HG03571 (cell line): ENCODE data around the gene NOL9.

Experiments used
- ATAC-seq: cut with Tn5 transposase; IDR thresholded peaks from one replicate; pipeline ENCODE4 v1.9.1; 2021; ENCODE audit not compliant: unreplicated experiment

Gene NOL9

GRCh38 chr1:6526316-6526715, 28.0 kb downstream of the NOL9 start:
- ATAC-seq, result no peak

- no peak for ATAC-seq
Observed at GRCh38 chr1:6523566-6523965, 30.7 kb downstream of the NOL9 start.

DNA sequence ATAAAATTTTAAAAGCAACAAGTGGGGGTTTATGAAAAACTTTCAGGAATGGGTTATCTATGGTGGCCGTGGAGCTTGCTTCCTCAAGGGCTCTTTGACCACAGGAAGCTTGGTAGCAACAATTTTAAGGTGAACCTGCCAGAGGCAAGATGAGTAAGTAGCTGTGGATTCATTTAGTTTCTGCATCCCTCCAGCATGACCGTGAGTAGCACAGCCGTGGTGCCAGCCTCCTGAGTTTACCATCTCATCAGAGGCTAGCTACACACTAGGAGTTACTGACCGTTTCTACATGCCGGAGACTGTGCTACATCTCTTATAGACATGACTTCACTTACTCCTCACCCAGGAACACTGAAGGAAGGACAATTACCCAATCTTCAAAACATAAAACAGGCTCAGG, 32.8 kb downstream of the NOL9 start:
- ATAC-seq, result no peak

DNA sequence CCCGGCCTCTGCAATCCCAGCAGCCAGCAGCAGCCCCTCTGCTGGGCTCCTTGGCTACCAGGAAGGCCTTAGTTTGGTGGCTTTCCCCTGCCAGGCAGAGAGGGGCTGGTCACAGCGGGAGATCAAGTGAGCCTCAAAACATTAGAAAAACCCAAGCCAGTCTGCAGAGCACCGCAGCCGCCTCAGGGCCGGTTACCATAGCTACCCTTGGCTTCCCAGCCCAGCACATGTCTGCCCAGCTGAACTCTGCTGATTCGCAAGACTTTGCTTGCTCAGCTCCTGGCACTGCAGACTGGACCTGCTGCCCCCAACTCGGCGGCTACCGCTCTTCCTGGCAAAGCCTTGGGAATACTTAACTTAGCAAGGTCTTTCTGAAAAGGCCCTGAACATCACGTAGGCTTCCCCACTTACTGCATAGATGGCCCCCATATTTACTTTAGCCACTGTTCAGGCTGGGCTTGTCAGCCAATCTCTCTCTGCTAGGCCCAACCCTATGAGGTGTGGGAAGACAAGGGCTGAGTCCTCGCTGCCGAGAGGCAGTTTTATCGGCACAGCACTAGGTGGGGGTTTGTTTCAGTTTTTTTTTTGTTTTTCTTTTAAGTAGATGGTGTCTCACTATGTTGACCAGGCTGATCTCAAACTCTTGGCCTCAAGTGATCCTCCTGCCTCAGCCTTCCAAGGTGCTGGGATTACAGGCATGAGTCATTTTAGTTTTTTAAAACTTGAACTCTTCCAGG, 34.2 kb downstream of the NOL9 start:
- ATAC-seq, result no peak

GRCh38 chr1:6519491-6519934, 34.8 kb downstream of the NOL9 start:
- ATAC-seq, result no peak

- ATAC-seq, result no peak
Observed at GRCh38 chr1:6517435-6517851, 36.9 kb downstream of the NOL9 start.

DNA sequence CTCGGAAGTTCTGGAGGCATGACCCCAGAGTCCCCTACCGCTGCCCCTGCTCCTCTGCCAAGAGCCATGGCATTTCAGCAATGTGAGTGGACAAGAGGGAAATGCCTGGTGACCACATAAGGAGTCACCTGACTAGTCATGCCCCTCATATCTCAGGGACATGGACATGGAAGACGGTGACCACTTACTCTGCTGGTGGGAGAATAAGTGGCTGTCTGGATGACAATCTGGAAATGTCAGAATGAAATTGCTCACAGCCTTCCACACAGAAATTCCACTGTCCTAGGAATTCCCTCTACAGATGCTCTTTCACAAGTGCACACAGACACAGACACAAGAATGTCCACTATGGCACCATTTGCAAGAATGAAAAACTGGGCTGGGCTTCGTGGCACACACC, 38.5 kb downstream of the NOL9 start:
- ATAC-seq, result no peak

DNA sequence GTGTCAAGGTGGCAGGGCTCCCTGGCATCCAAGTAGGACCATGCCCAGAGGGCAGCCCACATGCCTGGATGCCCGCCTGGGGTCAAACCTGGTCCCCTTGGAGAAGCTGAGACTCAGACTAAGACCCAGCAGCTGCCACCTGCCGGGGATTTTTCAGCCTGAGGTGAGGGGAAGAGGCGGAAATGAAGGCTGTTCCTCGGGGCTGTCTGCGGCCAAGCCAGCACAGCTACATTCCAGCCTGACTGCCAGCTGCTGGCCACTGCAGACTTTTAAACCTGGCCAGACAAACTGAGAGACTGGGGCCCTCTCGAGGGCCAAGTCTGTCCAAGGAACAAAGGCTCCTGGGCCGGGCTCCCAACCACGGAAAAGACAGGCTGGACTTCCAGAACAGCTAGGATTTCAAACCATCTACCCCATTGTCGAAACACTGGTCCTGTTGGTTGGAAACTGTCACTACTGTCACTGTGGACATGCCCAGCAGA, 41.0 kb downstream of the NOL9 start:
- ATAC-seq, result no peak

GRCh38 chr1:6512908-6513280, 41.4 kb downstream of the NOL9 start:
- no peak for ATAC-seq

DNA sequence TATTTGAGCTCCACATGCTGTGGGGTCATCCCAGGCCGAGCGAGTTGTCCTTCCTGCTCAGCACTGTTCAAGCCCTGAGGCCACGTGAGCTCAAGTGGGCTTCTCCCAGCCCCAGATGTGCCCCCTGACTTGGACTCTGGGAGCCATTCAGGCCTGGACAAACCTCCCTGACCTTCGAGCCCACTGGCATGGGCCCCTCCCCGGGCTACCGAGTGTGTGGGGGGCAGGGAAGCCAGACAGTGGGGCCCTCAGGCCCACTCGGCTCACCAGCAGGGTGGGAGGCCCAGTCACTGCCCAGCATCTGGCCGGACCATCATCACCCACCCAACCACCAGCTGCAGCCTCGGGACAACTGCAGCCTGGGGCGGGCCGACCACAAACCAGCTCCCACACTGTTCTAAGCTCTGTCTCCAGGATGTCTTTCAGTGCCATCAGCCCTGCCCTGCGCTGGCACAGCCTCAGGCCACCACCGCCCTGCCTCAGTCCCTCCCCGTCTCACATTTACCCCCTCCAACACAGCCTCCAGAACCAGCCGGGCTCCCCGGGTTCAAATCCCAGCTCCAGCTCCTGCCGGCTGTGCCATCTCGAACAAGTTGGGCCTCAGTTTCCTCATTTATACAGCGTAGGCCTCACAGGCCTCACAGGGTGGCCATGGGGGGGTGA, 41.9 kb downstream of the NOL9 start:
- ATAC-seq, result no peak

DNA sequence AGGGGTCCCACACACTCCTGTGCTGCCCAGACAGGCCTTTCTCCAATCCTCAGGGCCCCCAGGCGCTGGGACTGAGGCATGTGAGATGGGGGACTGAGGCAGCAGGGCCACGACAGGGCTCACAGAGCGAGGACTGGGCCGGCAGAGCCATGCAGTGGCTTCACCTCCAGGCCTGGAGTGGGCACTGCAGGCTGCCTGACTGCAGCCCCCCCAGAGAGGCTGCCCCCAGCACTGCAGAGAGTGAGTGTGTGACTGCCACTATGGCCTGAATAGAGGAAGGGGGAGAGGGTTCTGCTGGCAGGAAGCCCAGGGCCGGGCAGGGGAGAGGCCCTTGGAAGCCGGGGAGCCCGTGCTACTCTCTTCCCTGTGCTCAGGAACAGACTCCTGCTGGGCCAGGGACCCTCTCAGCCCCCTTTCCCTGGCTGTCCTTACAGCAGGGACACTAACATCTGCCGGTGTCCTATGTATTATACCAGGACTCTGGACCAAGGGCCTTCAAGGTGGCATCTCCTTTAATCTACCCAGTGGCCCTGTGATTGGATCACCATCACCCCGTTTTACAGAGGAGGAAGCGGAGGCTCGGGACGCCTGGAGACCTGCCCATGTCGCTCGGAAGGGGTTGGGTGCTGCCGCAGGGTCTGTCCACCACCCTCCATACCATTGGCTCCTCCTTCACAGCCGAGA, 42.6 kb downstream of the NOL9 start:
- no peak for ATAC-seq

DNA sequence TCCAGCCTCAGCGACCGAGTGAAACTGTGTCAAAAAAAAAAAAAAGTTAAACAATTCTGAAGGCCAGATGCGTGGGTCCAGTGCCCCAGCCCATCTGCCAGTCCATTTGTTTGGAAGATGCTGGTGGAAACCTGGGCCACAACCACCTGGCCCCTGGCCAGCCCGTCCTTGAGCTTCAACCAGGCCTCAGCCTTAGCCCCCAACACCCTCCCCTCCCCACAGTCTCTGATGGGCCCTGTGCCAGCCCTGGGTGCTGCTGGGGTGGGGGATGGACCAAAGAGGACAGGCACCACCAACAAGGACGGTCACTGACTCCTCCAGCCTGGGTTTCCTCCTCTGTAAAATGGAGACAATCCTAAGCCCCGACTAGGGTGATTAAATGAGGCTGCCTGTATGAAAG, 43.3 kb downstream of the NOL9 start:
- no peak for ATAC-seq

DNA sequence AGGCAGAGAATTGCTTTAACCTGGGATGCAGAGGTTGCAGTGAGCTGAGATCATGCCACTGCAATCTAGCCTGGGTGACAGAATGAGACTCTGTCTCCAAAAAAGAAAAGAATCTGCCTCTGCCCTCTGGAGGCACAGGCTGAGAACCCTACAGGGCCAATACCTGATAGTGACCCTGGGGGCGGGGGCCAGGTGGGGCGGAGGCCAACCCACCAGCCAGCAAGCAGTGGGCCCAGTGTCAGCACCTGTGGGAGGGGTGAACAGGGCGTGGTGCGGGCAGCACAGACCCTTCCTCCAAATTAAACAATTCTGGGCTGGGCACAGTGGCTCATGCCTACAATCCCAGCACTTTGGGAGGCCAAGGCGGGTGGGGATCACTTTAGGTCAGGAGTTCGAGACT, 43.8 kb downstream of the NOL9 start:
- ATAC-seq, result no peak

DNA sequence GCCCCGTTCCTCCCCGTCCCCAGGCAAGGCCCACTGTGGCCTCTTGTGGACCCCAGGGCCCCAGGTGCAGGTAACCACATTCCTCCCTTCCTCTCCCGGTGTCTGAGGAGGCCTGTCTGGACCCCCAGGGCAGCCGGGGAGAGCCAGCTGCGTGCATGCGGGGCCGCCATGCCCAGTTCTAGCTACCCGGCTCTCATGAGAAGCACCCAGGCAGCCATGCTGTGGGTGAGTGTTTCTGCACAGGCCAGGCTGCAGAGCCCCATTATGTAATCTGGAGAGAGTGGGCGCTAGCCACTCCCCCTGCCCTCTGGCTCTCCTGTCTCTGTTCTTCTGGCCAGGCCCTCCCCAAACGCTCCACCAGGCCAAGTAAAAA, 44.4 kb downstream of the NOL9 start:
- ATAC-seq, result no peak

DNA sequence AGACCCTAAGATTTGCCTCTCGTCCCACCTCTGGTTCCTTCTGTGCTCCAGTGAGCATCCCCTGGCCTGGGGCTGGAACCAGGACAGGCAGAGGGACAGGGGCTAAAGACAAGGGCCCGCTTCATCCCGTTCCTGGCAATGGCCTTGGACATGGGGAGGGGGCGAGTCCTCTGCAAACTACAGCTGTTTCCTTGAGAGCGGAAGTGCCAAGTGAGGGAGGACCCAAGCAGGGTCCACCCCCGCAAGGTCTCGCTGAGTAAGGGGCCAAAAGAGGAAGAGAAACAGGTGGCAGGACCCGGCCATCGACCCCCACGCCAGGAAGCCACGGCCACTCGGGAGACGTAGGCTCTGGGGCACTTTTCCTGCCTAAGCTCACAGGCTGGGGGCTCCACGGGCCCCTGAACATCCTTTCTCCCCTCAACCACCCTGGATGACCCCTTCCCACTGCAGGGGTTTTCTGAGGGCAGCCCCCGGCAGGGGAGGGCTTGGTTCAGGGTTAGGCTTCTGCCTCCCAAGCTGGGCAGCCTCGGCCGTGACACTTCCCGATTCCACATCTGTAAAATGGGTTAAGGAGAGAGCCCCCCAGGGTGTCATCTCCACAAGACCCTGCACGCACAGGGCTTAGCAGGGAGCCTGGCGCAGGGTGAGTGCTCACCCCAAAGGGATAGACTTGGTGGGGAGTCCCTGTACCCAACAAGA, 44.9 kb downstream of the NOL9 start:
- no peak for ATAC-seq

- no peak for ATAC-seq
Observed at GRCh38 chr1:6508816-6509189, 45.5 kb downstream of the NOL9 start.

DNA sequence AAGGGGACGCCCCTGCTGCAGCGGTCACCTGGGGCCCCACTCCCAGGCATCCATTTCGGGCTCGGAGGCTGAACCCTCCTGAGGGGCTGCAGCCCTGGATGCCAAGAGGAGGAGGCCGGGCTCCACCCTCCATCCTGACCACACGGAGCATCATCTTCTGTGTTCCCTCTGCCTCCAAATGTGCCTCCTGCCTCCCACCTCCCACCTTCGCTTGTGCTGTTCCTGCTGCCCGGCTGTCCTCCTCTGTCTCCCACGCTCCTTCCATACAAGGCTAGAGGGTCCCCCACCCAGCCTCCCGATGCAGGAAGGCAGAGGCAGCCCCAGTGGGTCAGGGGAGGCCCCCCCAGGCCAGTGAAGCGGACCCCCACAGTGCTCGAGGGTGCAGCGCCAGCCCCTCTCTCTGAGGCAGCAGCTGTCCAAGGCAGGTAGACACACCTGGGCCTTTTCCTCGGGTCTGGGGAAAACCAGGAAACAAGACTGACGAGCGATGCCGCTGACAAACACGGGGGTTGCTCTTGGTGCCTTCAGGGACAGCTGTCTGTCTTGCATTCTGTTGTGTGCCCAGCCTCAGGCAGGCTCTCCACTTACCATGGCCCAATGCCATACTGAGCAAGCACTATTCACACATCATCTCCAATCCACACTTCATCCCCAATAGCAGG, 46.0 kb downstream of the NOL9 start:
- ATAC-seq, result no peak

DNA sequence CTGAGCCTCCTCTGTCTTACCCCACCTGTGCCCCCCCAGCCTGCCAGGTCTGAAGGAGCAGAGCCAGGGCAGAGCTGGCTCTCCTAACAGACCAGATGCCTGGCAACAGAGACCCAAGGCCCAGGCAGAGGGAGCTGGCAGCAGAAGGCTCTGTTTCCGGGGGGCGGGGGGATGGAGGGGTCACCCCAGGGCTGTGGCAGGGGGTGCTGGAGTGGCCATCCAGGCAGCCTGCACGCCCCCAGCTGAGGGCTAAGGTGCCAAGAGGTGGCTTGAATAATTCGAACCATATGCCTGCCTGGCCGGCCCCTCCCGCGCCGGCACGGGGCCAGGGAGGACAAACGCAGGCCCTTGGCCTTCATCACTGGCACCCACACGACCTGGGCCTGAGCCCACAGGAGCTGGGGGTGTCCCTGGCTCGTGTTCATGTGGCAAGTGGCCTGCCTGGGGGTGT, 46.8 kb downstream of the NOL9 start:
- ATAC-seq, result no peak

- no peak for ATAC-seq
Observed at GRCh38 chr1:6507037-6507428, 47.3 kb downstream of the NOL9 start.

GRCh38 chr1:6506210-6507036, 47.9 kb downstream of the NOL9 start:
- ATAC-seq, result no peak
